Neural cell (in vitro differentiated cells): ENCODE measurements around the gene DSTN. TPM values are rescaled to one million over a fixed set of nuclear protein-coding genes. Genes with fewer than 3 reads are reported as not detected.
A peak's percentile ranks its signal among the peaks of the same experiment; 100 is the strongest.

ENCODE experiments used
- H2AFZ ChIP-seq: fragments of 200-600, 300-800 bp; sonication (generic), shearing (Covaris generic); 2 replicates; pipeline ENCODE4 v1.6.0; 2014; ENCODE audit warnings: low read depth, mild to moderate bottlenecking, antibody characterized with exemption, low read length, moderate library complexity
- H3F3A ChIP-seq: fragments of 200-600 bp; shearing (Covaris generic); 2 replicates; pipeline ENCODE4 v1.6.1; 2016; ENCODE audit warnings: mild to moderate bottlenecking, moderate library complexity, mixed read lengths, antibody characterized with exemption, low read length; ENCODE audit not compliant: insufficient read depth, poor library complexity, severe bottlenecking
- H3K27ac ChIP-seq: fragments of 200-600, 300-800 bp; sonication (generic), shearing (Covaris generic); 2 replicates; pipeline ENCODE4 v1.5.1; 2014; ENCODE audit warnings: mild to moderate bottlenecking, low read length, moderate library complexity
- H3K27me3 ChIP-seq: fragments of 300-800, 200-600 bp; sonication (generic), shearing (Covaris generic); 2 replicates; pipeline ENCODE4 v1.6.0; 2014; ENCODE audit warnings: mild to moderate bottlenecking, low read depth, low read length, moderate library complexity; ENCODE audit not compliant: insufficient read depth
- H3K36me3 ChIP-seq: fragments of 300-800, 200-600 bp; sonication (generic), shearing (Covaris generic); 2 replicates; pipeline ENCODE4 v1.5.1; 2014; ENCODE audit warnings: mild to moderate bottlenecking, antibody characterized with exemption, low read length, moderate library complexity; ENCODE audit not compliant: insufficient read depth
- H3K4me2 ChIP-seq: fragments of 300-800, 200-600 bp; sonication (generic), shearing (Covaris generic); 2 replicates; pipeline ENCODE4 v1.6.0; 2014; ENCODE audit warnings: mild to moderate bottlenecking, low read length
- H3K4me3 ChIP-seq: fragments of 300-800, 200-600 bp; sonication (generic), shearing (Covaris generic); 2 replicates; pipeline ENCODE4 v1.5.1; 2014; ENCODE audit warnings: mild to moderate bottlenecking, low read length, moderate library complexity
- H3K79me2 ChIP-seq: fragments of 200-600 bp; shearing (Covaris generic); replicated peaks from 2 replicates; pipeline ENCODE4 v1.6.0; 2014; ENCODE audit warnings: mild to moderate bottlenecking, low read length, moderate library complexity; ENCODE audit not compliant: insufficient read depth
- H3K9ac ChIP-seq: fragments of 300-800, 200-600 bp; sonication (generic), shearing (Covaris generic); 2 replicates; pipeline ENCODE4 v1.6.1; 2016; ENCODE audit warnings: mild to moderate bottlenecking, low read length, mixed read lengths
- H3K9me2 ChIP-seq: fragments of 200-600 bp; shearing (Covaris generic); 2 replicates; pipeline ENCODE4 v1.6.1; 2016; ENCODE audit warnings: mild to moderate bottlenecking, low read length, mixed read lengths; ENCODE audit not compliant: insufficient read depth
- H3K9me3 ChIP-seq: fragments of 200-600, 300-800 bp; sonication (generic), shearing (Covaris generic); 2 replicates; pipeline ENCODE4 v1.6.1; 2016; ENCODE audit warnings: mild to moderate bottlenecking, mixed run types, low read length, moderate library complexity, mixed read lengths
- H4K20me1 ChIP-seq: fragments of 200-600 bp; shearing (Covaris generic); 2 replicates; pipeline ENCODE4 v1.6.1; 2016; ENCODE audit warnings: mild to moderate bottlenecking, mixed run types; ENCODE audit not compliant: insufficient read depth
- EP300 ChIP-seq: fragments of 450-650 bp; conservative IDR thresholded peaks from 2 replicates; pipeline ENCODE4 v1.6.1; 2014; ENCODE audit warnings: antibody characterized with exemption, mild to moderate bottlenecking, moderate library complexity; ENCODE audit not compliant: poor library complexity, severe bottlenecking
- EZH2 ChIP-seq: fragments of 200-600, 300-800 bp; shearing (Covaris generic), sonication (generic); IDR thresholded peaks from 2 replicates; pipeline ENCODE4 v1.6.1; 2014; ENCODE audit warnings: antibody characterized with exemption, low read length, borderline replicate concordance, mild to moderate bottlenecking; ENCODE audit not compliant: insufficient read depth, poor library complexity, severe bottlenecking
- MXI1 ChIP-seq: fragments of 450-650 bp; conservative IDR thresholded peaks from 2 replicates; pipeline ENCODE4 v1.6.1; 2014; ENCODE audit warnings: antibody characterized with exemption, mild to moderate bottlenecking; ENCODE audit not compliant: poor library complexity, severe bottlenecking
- POLR2AphosphoS5 ChIP-seq: IDR thresholded peaks from 2 replicates; pipeline ENCODE4 v1.6.1; 2012
- SMC3 ChIP-seq: fragments of 450-650 bp; conservative IDR thresholded peaks from 2 replicates; pipeline ENCODE4 v1.6.1; 2014; ENCODE audit warnings: antibody characterized with exemption, mild to moderate bottlenecking, moderate library complexity; ENCODE audit not compliant: poor library complexity
- TAF1 ChIP-seq: IDR thresholded peaks from 2 replicates; pipeline ENCODE4 v1.6.1; 2012; ENCODE audit warnings: low read depth
- polyA plus RNA-seq: library from polyadenylated mRNA; depleted of rRNA; stranded (reverse); fragments of >200 nt; gene quantifications from 2 replicates; pipeline ENCODE4 v1.2.3, GENCODE V29; 2014
- TF ChIP-seq, protein P1 (sequence below): fragments of 450-650 bp; IDR thresholded peaks from 2 replicates; pipeline ENCODE4 v1.5.1; 2014; ENCODE audit warnings: antibody characterized with exemption, mild to moderate bottlenecking, moderate library complexity; ENCODE audit not compliant: poor library complexity, severe bottlenecking

Gene DSTN
- polyA plus RNA-seq, 1 donor from 2014 or later, result 276 TPM

DNA sequence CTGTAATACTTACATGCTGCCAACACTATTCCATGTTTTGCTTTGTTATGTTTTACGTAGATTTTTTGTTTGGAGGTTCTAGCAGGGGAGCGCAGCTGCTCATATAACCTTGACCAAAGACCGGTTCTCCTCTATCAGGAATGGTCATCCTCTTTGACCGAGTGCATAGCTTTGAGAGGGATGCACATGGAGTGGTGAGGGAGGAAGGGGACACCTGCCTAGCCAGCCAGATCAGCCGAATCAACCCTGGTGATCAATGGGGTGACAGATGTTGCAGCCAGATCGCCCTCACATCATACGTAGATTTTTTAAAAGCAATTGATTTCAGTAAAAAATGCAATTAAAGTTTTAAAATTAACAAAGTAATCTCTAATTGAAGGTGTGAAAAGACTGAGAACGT lies 6.3 kb downstream of the DSTN start:
- Histone ChIP-seq H3K9ac (no peak overlapping the region), H4K20me1 (peaks cover 14% of the 10 kb centered on the region), H3F3A (peaks cover 1% of the 10 kb centered on the region), H3K27ac (no peak overlapping the region), H3K79me2 (peaks cover 83% of the 10 kb centered on the region), H3K9me2 (no peaks in the 10 kb centered on the region), H3K4me3 (no peak overlapping the region), H3K4me2 (no peak overlapping the region), H2AFZ (no peak overlapping the region), H3K9me3 (no peaks in the 10 kb centered on the region), H3K36me3 (no peaks in the 10 kb centered on the region), H3K27me3 (no peaks in the 10 kb centered on the region)
- TF ChIP-seq, protein P1, sequence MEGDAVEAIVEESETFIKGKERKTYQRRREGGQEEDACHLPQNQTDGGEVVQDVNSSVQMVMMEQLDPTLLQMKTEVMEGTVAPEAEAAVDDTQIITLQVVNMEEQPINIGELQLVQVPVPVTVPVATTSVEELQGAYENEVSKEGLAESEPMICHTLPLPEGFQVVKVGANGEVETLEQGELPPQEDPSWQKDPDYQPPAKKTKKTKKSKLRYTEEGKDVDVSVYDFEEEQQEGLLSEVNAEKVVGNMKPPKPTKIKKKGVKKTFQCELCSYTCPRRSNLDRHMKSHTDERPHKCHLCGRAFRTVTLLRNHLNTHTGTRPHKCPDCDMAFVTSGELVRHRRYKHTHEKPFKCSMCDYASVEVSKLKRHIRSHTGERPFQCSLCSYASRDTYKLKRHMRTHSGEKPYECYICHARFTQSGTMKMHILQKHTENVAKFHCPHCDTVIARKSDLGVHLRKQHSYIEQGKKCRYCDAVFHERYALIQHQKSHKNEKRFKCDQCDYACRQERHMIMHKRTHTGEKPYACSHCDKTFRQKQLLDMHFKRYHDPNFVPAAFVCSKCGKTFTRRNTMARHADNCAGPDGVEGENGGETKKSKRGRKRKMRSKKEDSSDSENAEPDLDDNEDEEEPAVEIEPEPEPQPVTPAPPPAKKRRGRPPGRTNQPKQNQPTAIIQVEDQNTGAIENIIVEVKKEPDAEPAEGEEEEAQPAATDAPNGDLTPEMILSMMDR, result no peak
- TF ChIP-seq EZH2 (no peak), TAF1 (no peak), SMC3 (no peak), MXI1 (no peak), POLR2AphosphoS5 (no peak)

DNA sequence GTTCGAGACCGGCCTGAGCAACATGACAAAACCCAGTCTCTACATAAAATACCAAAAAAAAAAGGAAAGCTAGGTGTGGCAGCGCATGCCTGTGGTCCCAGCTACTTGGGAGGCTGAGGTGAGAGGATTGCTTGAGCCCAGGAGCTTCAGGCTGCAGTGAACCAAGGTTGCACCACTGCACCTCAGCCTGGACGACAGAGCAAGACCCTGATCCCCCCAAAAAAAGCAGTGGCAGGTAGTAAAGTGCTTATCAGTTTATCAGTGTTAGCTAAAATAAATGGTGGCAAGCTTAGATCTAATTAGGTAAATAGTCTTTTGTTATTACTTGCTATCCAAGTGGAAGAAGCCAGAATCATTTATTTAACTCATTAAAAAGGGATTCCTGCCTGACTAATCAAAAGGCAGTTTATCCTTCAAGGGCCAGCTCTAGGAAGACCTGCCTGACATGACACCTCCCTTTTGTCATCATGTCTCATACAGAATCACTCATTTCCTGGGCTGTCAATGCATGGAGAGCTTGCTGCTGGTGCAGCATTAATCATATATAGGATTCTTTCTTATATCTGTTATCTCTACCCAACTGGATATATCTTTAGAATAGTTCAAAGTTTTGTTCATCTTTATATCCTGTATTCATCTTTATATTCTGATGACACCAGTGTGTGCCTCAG lies 9.6 kb downstream of the DSTN start:
- Histone ChIP-seq H3K79me2 (peaks cover 68% of the 10 kb centered on the region), H3K9me3 (no peaks in the 10 kb centered on the region), H3K4me2 (no peak overlapping the region), H4K20me1 (peaks cover 3% of the 10 kb centered on the region), H3K9me2 (no peaks in the 10 kb centered on the region), H3K27me3 (no peaks in the 10 kb centered on the region), H3K9ac (no peak overlapping the region), H3K36me3 (no peaks in the 10 kb centered on the region), H3K27ac (no peak overlapping the region), H3K4me3 (no peak overlapping the region), H3F3A (no peaks in the 10 kb centered on the region), H2AFZ (no peak overlapping the region)
- TF ChIP-seq EZH2 (no peak), MXI1 (no peak), EP300 (peak; percentile 21), POLR2AphosphoS5 (no peak), SMC3 (no peak)
- TF ChIP-seq, protein P1, result no peak

DNA sequence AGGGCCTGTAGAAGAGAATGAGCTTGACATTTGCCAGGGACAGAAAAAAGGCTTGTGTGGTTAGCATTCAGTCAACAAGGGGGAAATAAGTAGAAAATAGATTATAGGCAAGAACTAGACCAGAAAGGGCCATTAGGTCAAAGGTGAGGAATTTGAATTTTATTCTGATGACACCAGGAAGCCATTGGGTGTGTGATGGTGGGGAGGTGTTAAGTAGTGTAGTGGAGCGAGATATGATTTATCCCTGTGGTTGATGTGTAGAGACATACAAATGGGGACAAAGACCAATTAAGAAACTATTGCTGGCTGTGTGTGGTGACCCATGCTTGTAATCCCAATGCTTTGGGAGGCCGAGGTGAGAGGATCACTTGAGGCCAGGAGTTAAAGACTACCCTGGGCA lies 11.0 kb downstream of the DSTN start:
- peaks cover 69% of the 10 kb centered on the region for H3K79me2 ChIP-seq
- no peak overlapping the region for H3K4me3 ChIP-seq
- H4K20me1 ChIP-seq, result peaks cover 4% of the 10 kb centered on the region
- no peak overlapping the region for H3K27ac ChIP-seq
- H3F3A ChIP-seq, result no peaks in the 10 kb centered on the region
- H2AFZ ChIP-seq, result no peak overlapping the region
- no peak overlapping the region for H3K9ac ChIP-seq
- H3K4me2 ChIP-seq, result no peak overlapping the region
- no peaks in the 10 kb centered on the region for H3K36me3 ChIP-seq
- TF ChIP-seq MXI1 (no peak), EP300 (no peak), EZH2 (no peak)
- TF ChIP-seq, protein P1, result no peak
- no peaks in the 10 kb centered on the region for H3K27me3 ChIP-seq
- no peaks in the 10 kb centered on the region for H3K9me3 ChIP-seq
- H3K9me2 ChIP-seq, result no peaks in the 10 kb centered on the region
